Astrocyte of the spinal cord (primary cell): ENCODE data around the gene MRPL28.

Experiments used
- DNase-seq: peaks from one replicate; pipeline ENCODE4 v3.0.0; 2011; ENCODE audit warnings: low read depth, low spot score
- H3K4me3 ChIP-seq: 2 replicates; pipeline ENCODE4 v1.5.1; 2011; ENCODE audit warnings: low read depth, mild to moderate bottlenecking, low read length, moderate library complexity
- CTCF ChIP-seq: IDR thresholded peaks from 2 replicates; pipeline ENCODE4 v1.5.1; 2012; ENCODE audit warnings: low read depth, mild to moderate bottlenecking, low read length, inconsistent platforms
- in situ Hi-C: cut with HindIII; loops from 2 replicates; pipeline ENCODE4 v1.10.0; 2017; ENCODE audit warnings: low sequenced_read_pairs

MRPL28 gene

GRCh38 chr16:317583-317982 is 52.8 kb downstream of the MRPL28 start:
- in situ Hi-C loops = no loop called here
- H3K4me3 ChIP-seq = no peak overlapping the region
- DNase-seq = no peak
- TF ChIP-seq CTCF = no peak
